Measurements from ENCODE around the gene GNAL.

GRCh38 chr18:11909591-11910026 lies 220.5 kb downstream of the GNAL start:
- TF ChIP-seq CTCF (IDR thresholded peaks at IDR 0.05; ENCODE audit: insufficient read depth, low read depth, low read length) = no peak
- no peak for TF ChIP-seq EZH2 (IDR thresholded peaks at IDR 0.05; ENCODE audit: insufficient read depth, low read length)
